Adrenal gland (tissue), 5 donors: ENCODE results near the gene ALDH3B1.

Experiments
- POLR2A ChIP-seq, 2 donors: fragments of 450-650 bp; IDR thresholded peaks; one replicate each; pipeline ENCODE4 v1.6.1; 2017; ENCODE audit warnings: antibody characterized with exemption in 2 of 2, mild to moderate bottlenecking in 2 of 2, moderate library complexity in 1 of 2
- TF ChIP-seq, protein P1 (sequence below), 6 experiments: fragments of 450-650 bp in 4 of 6; fragments of 200-600 bp in 2 of 6; sonication (generic) in 1 of 6; IDR thresholded peaks; 1 replicate in 5 of 6; 2 replicates in 1 of 6; pipeline versions ENCODE4 v1.5.1 to v1.8.0; 2016 to 2021; ENCODE audit warnings: antibody characterized with exemption in 6 of 6, mild to moderate bottlenecking in 2 of 6, moderate library complexity in 1 of 6
- donor health status: DM: no; HTN: no; CAD: no.

DNA sequence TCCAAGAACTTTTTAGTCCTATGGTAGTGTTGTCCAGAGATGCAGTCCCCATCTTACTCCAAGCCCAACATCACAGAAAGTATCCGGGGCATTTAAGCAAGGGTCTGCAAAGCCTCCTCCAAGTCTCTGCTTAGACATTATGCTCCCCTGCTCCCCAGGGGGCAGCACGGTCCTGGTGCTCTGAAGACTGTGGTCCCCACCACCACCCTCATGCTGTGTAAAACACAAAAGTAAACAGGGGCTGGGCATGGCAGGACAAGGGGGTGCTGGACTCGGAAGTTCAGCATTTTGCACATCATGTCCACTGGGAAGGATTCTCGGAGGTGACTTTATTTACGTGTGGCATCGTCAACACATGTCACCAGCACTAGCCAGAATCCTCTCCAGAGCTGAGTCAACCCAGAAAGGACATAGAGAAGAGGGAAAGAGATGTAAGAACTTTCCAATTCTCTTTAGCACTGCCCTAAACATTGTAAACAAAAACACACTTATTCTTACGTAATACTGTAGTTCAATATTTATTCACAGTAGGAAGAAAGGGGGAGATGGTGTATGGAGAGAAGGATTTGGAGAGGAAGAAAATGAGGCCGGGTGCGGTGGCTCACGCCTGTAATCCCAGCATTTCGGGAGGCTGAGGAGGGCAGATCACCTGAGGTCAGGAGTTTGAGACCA lies 66.4 kb downstream of the ALDH3B1 start:
- TF ChIP-seq, protein P1, sequence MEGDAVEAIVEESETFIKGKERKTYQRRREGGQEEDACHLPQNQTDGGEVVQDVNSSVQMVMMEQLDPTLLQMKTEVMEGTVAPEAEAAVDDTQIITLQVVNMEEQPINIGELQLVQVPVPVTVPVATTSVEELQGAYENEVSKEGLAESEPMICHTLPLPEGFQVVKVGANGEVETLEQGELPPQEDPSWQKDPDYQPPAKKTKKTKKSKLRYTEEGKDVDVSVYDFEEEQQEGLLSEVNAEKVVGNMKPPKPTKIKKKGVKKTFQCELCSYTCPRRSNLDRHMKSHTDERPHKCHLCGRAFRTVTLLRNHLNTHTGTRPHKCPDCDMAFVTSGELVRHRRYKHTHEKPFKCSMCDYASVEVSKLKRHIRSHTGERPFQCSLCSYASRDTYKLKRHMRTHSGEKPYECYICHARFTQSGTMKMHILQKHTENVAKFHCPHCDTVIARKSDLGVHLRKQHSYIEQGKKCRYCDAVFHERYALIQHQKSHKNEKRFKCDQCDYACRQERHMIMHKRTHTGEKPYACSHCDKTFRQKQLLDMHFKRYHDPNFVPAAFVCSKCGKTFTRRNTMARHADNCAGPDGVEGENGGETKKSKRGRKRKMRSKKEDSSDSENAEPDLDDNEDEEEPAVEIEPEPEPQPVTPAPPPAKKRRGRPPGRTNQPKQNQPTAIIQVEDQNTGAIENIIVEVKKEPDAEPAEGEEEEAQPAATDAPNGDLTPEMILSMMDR (IDR thresholded peaks at IDR 0.05) = peak in 1 of 6 experiments; percentile 8
- TF ChIP-seq POLR2A (IDR thresholded peaks at IDR 0.05) = no peak
